ENCODE results near the gene CCDC33.

GRCh38 chr15:74257105-74257504 lies 21.0 kb downstream of the CCDC33 start:
- TF ChIP-seq CTCF (IDR thresholded peaks at IDR 0.05) = no peak
- TF ChIP-seq JUN (CRISPR knock-in tag; IDR thresholded peaks at IDR 0.05) = no peak
- no peak for TF ChIP-seq SP1 (CRISPR knock-in tag; conservative IDR thresholded peaks at IDR 0.05)
- no peak for TF ChIP-seq TCF7 (CRISPR knock-in tag; IDR thresholded peaks at IDR 0.05; ENCODE audit: low read depth)
- TF ChIP-seq, protein P1, sequence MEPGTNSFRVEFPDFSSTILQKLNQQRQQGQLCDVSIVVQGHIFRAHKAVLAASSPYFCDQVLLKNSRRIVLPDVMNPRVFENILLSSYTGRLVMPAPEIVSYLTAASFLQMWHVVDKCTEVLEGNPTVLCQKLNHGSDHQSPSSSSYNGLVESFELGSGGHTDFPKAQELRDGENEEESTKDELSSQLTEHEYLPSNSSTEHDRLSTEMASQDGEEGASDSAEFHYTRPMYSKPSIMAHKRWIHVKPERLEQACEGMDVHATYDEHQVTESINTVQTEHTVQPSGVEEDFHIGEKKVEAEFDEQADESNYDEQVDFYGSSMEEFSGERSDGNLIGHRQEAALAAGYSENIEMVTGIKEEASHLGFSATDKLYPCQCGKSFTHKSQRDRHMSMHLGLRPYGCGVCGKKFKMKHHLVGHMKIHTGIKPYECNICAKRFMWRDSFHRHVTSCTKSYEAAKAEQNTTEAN (CRISPR knock-in tag; IDR thresholded peaks at IDR 0.05) = no peak
- TF ChIP-seq, protein P2, sequence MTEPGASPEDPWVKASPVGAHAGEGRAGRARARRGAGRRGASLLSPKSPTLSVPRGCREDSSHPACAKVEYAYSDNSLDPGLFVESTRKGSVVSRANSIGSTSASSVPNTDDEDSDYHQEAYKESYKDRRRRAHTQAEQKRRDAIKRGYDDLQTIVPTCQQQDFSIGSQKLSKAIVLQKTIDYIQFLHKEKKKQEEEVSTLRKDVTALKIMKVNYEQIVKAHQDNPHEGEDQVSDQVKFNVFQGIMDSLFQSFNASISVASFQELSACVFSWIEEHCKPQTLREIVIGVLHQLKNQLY (CRISPR knock-in tag; IDR thresholded peaks at IDR 0.05) = no peak
- no peak for TF ChIP-seq USF2 (CRISPR knock-in tag; IDR thresholded peaks at IDR 0.05)
- no peak for TF ChIP-seq FOXJ3 (CRISPR knock-in tag; IDR thresholded peaks at IDR 0.05; ENCODE audit: borderline replicate concordance)
- TF ChIP-seq, protein P3, sequence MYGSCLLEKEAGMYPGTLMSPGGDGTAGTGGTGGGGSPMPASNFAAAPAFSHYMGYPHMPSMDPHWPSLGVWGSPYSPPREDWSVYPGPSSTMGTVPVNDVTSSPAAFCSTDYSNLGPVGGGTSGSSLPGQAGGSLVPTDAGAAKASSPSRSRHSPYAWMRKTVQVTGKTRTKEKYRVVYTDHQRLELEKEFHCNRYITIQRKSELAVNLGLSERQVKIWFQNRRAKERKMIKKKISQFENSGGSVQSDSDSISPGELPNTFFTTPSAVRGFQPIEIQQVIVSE (CRISPR knock-in tag; IDR thresholded peaks at IDR 0.05; ENCODE audit: borderline replicate concordance) = no peak
- TF ChIP-seq, protein P4, sequence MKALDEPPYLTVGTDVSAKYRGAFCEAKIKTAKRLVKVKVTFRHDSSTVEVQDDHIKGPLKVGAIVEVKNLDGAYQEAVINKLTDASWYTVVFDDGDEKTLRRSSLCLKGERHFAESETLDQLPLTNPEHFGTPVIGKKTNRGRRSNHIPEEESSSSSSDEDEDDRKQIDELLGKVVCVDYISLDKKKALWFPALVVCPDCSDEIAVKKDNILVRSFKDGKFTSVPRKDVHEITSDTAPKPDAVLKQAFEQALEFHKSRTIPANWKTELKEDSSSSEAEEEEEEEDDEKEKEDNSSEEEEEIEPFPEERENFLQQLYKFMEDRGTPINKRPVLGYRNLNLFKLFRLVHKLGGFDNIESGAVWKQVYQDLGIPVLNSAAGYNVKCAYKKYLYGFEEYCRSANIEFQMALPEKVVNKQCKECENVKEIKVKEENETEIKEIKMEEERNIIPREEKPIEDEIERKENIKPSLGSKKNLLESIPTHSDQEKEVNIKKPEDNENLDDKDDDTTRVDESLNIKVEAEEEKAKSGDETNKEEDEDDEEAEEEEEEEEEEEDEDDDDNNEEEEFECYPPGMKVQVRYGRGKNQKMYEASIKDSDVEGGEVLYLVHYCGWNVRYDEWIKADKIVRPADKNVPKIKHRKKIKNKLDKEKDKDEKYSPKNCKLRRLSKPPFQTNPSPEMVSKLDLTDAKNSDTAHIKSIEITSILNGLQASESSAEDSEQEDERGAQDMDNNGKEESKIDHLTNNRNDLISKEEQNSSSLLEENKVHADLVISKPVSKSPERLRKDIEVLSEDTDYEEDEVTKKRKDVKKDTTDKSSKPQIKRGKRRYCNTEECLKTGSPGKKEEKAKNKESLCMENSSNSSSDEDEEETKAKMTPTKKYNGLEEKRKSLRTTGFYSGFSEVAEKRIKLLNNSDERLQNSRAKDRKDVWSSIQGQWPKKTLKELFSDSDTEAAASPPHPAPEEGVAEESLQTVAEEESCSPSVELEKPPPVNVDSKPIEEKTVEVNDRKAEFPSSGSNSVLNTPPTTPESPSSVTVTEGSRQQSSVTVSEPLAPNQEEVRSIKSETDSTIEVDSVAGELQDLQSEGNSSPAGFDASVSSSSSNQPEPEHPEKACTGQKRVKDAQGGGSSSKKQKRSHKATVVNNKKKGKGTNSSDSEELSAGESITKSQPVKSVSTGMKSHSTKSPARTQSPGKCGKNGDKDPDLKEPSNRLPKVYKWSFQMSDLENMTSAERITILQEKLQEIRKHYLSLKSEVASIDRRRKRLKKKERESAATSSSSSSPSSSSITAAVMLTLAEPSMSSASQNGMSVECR (CRISPR knock-in tag; IDR thresholded peaks at IDR 0.05; ENCODE audit: borderline replicate concordance) = no peak

Measured in WTC11 (cell line).